ENCODE results near the gene ITGAD.

ITGAD gene

GRCh38 chr16:31393056-31393455 lies at the start of gene ITGAD:
ITGAD (plus strand) TSS chr16:31393335; CDS start chr16:31393361, 26 bp downstream.
- Histone ChIP-seq H3K9me3 (ENCODE audit: insufficient read depth, low read depth, low read length) (no peaks in the 10 kb centered on the region), H3K27me3 (ENCODE audit: insufficient read depth, low read length) (no peaks in the 10 kb centered on the region), H3K36me3 (ENCODE audit: insufficient read depth, low read depth, low read length) (no peaks in the 10 kb centered on the region), H3K27ac (ENCODE audit: low read length) (no peak within 1 kb of the TSS), H3K4me3 (ENCODE audit: low read length) (no peak within 1 kb of the TSS), H3K4me1 (ENCODE audit: insufficient read depth, low read length) (no peaks in the 10 kb centered on the region), H3K9ac (ENCODE audit: low read depth, low read length) (no peak within 1 kb of the TSS)

- H3K4me1 ChIP-seq (ENCODE audit: insufficient read depth, low read length): no peaks in the 10 kb centered on the region
- H3K9me3 ChIP-seq (ENCODE audit: insufficient read depth, low read depth, low read length): no peaks in the 10 kb centered on the region
- H3K36me3 ChIP-seq (ENCODE audit: insufficient read depth, low read depth, low read length): no peaks in the 10 kb centered on the region
- H3K4me3 ChIP-seq (ENCODE audit: low read length): no peak overlapping the region
- no peak overlapping the region for H3K9ac ChIP-seq (ENCODE audit: low read depth, low read length)
- no peak overlapping the region for H3K27ac ChIP-seq (ENCODE audit: low read length)
- peaks cover 4% of the 10 kb centered on the region; the same call in 1 of the 2 replicates for H3K27me3 ChIP-seq (ENCODE audit: insufficient read depth, low read length)
Measured at GRCh38 chr16:31344712-31345111, 48.4 kb upstream of the ITGAD start.

GRCh38 chr16:31347445-31347844 lies 45.7 kb upstream of the ITGAD start:
- Histone ChIP-seq H3K4me1 (ENCODE audit: insufficient read depth, low read length) (no peaks in the 10 kb centered on the region), H3K27ac (ENCODE audit: low read length) (no peak overlapping the region), H3K36me3 (ENCODE audit: insufficient read depth, low read depth, low read length) (no peaks in the 10 kb centered on the region), H3K27me3 (ENCODE audit: insufficient read depth, low read length) (peaks cover 4% of the 10 kb centered on the region; the same call in 1 of the 2 replicates), H3K9me3 (ENCODE audit: insufficient read depth, low read depth, low read length) (no peaks in the 10 kb centered on the region), H3K9ac (ENCODE audit: low read depth, low read length) (no peak overlapping the region), H3K4me3 (ENCODE audit: low read length) (no peak overlapping the region)

- no peaks in the 10 kb centered on the region for H3K4me1 ChIP-seq (ENCODE audit: insufficient read depth, low read length)
- no peak overlapping the region for H3K4me3 ChIP-seq (ENCODE audit: low read length)
- H3K27ac ChIP-seq (ENCODE audit: low read length): no peak overlapping the region
- peaks cover 4% of the 10 kb centered on the region; the same call in 1 of the 2 replicates for H3K27me3 ChIP-seq (ENCODE audit: insufficient read depth, low read length)
- no peaks in the 10 kb centered on the region for H3K36me3 ChIP-seq (ENCODE audit: insufficient read depth, low read depth, low read length)
- H3K9ac ChIP-seq (ENCODE audit: low read depth, low read length): no peak overlapping the region
- H3K9me3 ChIP-seq (ENCODE audit: insufficient read depth, low read depth, low read length): no peaks in the 10 kb centered on the region
Measured at GRCh38 chr16:31348579-31348978, 44.6 kb upstream of the ITGAD start.

- no peak overlapping the region for H3K27ac ChIP-seq (ENCODE audit: low read length)
- H3K27me3 ChIP-seq (ENCODE audit: insufficient read depth, low read length): peaks cover 4% of the 10 kb centered on the region; the same call in 1 of the 2 replicates
- no peak overlapping the region for H3K4me3 ChIP-seq (ENCODE audit: low read length)
- no peaks in the 10 kb centered on the region for H3K36me3 ChIP-seq (ENCODE audit: insufficient read depth, low read depth, low read length)
- H3K4me1 ChIP-seq (ENCODE audit: insufficient read depth, low read length): no peaks in the 10 kb centered on the region
- no peak overlapping the region for H3K9ac ChIP-seq (ENCODE audit: low read depth, low read length)
- H3K9me3 ChIP-seq (ENCODE audit: insufficient read depth, low read depth, low read length): no peaks in the 10 kb centered on the region
Measured at GRCh38 chr16:31350275-31351005, 42.7 kb upstream of the ITGAD start.

GRCh38 chr16:31351246-31351941 lies 41.7 kb upstream of the ITGAD start:
- Histone ChIP-seq H3K27me3 (ENCODE audit: insufficient read depth, low read length) (peaks cover 4% of the 10 kb centered on the region; the same call in 1 of the 2 replicates), H3K4me1 (ENCODE audit: insufficient read depth, low read length) (no peaks in the 10 kb centered on the region), H3K4me3 (ENCODE audit: low read length) (no peak overlapping the region), H3K36me3 (ENCODE audit: insufficient read depth, low read depth, low read length) (no peaks in the 10 kb centered on the region), H3K27ac (ENCODE audit: low read length) (no peak overlapping the region), H3K9me3 (ENCODE audit: insufficient read depth, low read depth, low read length) (no peaks in the 10 kb centered on the region), H3K9ac (ENCODE audit: low read depth, low read length) (no peak overlapping the region)

GRCh38 chr16:31351942-31352325 lies 41.2 kb upstream of the ITGAD start:
- H3K9ac ChIP-seq (ENCODE audit: low read depth, low read length): no peak overlapping the region

GRCh38 chr16:31352376-31353115 lies 40.6 kb upstream of the ITGAD start:
- Histone ChIP-seq H3K9me3 (ENCODE audit: insufficient read depth, low read depth, low read length) (no peaks in the 10 kb centered on the region), H3K27ac (ENCODE audit: low read length) (no peak overlapping the region), H3K4me3 (ENCODE audit: low read length) (no peak overlapping the region), H3K36me3 (ENCODE audit: insufficient read depth, low read depth, low read length) (no peaks in the 10 kb centered on the region), H3K9ac (ENCODE audit: low read depth, low read length) (no peak overlapping the region), H3K4me1 (ENCODE audit: insufficient read depth, low read length) (no peaks in the 10 kb centered on the region), H3K27me3 (ENCODE audit: insufficient read depth, low read length) (peaks cover 4% of the 10 kb centered on the region; the same call in 1 of the 2 replicates)

More at GRCh38 chr16:31351942-31352325, 41.2 kb upstream of the ITGAD start:
- H3K27ac ChIP-seq (ENCODE audit: low read length): no peak overlapping the region
- H3K27me3 ChIP-seq (ENCODE audit: insufficient read depth, low read length): peaks cover 4% of the 10 kb centered on the region; the same call in 1 of the 2 replicates
- no peaks in the 10 kb centered on the region for H3K9me3 ChIP-seq (ENCODE audit: insufficient read depth, low read depth, low read length)
- no peaks in the 10 kb centered on the region for H3K4me1 ChIP-seq (ENCODE audit: insufficient read depth, low read length)
- H3K4me3 ChIP-seq (ENCODE audit: low read length): no peak overlapping the region
- no peaks in the 10 kb centered on the region for H3K36me3 ChIP-seq (ENCODE audit: insufficient read depth, low read depth, low read length)

- H3K36me3 ChIP-seq (ENCODE audit: insufficient read depth, low read depth, low read length): no peaks in the 10 kb centered on the region
- no peaks in the 10 kb centered on the region for H3K4me1 ChIP-seq (ENCODE audit: insufficient read depth, low read length)
- no peak within 1 kb of the TSS for H3K9ac ChIP-seq (ENCODE audit: low read depth, low read length)
- H3K27ac ChIP-seq (ENCODE audit: low read length): no peak within 1 kb of the TSS
- H3K4me3 ChIP-seq (ENCODE audit: low read length): no peak within 1 kb of the TSS
- no peaks in the 10 kb centered on the region for H3K9me3 ChIP-seq (ENCODE audit: insufficient read depth, low read depth, low read length)
- H3K27me3 ChIP-seq (ENCODE audit: insufficient read depth, low read length): no peaks in the 10 kb centered on the region
Measured at GRCh38 chr16:31354394-31355291, 38.5 kb upstream of the ITGAD start, which contains the start of gene ITGAX. ITGAX (plus strand) TSS chr16:31355176; CDS start chr16:31355255, 79 bp downstream.

GRCh38 chr16:31355431-31356100 lies 37.6 kb upstream of the ITGAD start:
- Histone ChIP-seq H3K36me3 (ENCODE audit: insufficient read depth, low read depth, low read length) (no peaks in the 10 kb centered on the region), H3K4me3 (ENCODE audit: low read length) (no peak overlapping the region), H3K9ac (ENCODE audit: low read depth, low read length) (no peak overlapping the region), H3K4me1 (ENCODE audit: insufficient read depth, low read length) (no peaks in the 10 kb centered on the region), H3K27me3 (ENCODE audit: insufficient read depth, low read length) (no peaks in the 10 kb centered on the region), H3K9me3 (ENCODE audit: insufficient read depth, low read depth, low read length) (no peaks in the 10 kb centered on the region), H3K27ac (ENCODE audit: low read length) (no peak overlapping the region)

Data from iPS-20b (cell line).